Right lobe of liver (tissue), 6 donors: ENCODE data around the gene DGLUCY. TPM values are rescaled to one million over a fixed set of nuclear protein-coding genes. Genes with fewer than 3 reads are reported as not detected.

ENCODE experiments used
- ATAC-seq, 4 donors: fragments of 200-7000 bp; cut with Tn5 transposase; one replicate each; pipeline ENCODE4 v1.9.1; 2020; ENCODE audit warnings: mild to moderate bottlenecking in 4 of 4, moderate library complexity in 4 of 4
- DNase-seq, 3 donors: peaks; one replicate each; pipeline ENCODE4 v3.0.0-alpha.2; 2020
- H3K27ac ChIP-seq, 3 donors: fragments of 200-600 bp; one replicate each; pipeline ENCODE4 v1.8.0; 2022
- H3K27me3 ChIP-seq, 2 donors: fragments of 200-600 bp; one replicate each; pipeline ENCODE4 v1.8.0; 2022
- H3K36me3 ChIP-seq, 4 donors: fragments of 200-600 bp; sonication (generic) in 1 of 4; one replicate each; pipeline versions ENCODE4 v1.5.1 to v1.8.0; 2017 to 2022; ENCODE audit warnings: control low read depth in 1 of 4
- H3K4me1 ChIP-seq, 4 donors: fragments of 200-600 bp; sonication (generic) in 1 of 4; one replicate each; pipeline versions ENCODE4 v1.5.1 to v1.8.0; 2017 to 2022; ENCODE audit warnings: control low read depth in 1 of 4
- H3K4me3 ChIP-seq, 3 donors: fragments of 200-600 bp; one replicate each; pipeline ENCODE4 v1.8.0; 2022
- H3K9me3 ChIP-seq, 4 donors: fragments of 200-600 bp; sonication (generic) in 1 of 4; one replicate each; pipeline versions ENCODE4 v1.5.1 to v1.8.0; 2017 to 2022; ENCODE audit warnings: control low read depth in 1 of 4
- POLR2A ChIP-seq: fragments of 450-650 bp; IDR thresholded peaks from one replicate; pipeline ENCODE4 v1.6.1; 2017; ENCODE audit warnings: antibody characterized with exemption, mild to moderate bottlenecking
- WGBS: methylation state at CpG from one replicate; pipeline ENCODE4 v1.1.6; 2018; ENCODE audit warnings: low coverage, low lambda C conversion rate; ENCODE audit not compliant: insufficient coverage; ENCODE audit errors: missing lambda C conversion rate; 5-methylcytosine and 5-hydroxymethylcytosine counted together
- intact Hi-C, 2 donors: fragments of 100-400 bp; cut with DNase I; formaldehyde crosslinking; loops; one replicate each; pipeline versions ENCODE4 v1.11.2 to v1.14.1; 2022
- total RNA-seq, 6 experiments: library from RNA; depleted of rRNA in 2 of 6; stranded (reverse); fragments of >200 nt in 2 of 6; fragmentation: NEBNext Ultra II Directional in 3 of 6; extraction: Animal tissue kit (Norgen Biotek cat#: 25700) in 3 of 6; gene quantifications; one replicate each; pipeline versions ENCODE4 v1.1.0 to v1.2.4, GENCODE V29; 2016 to 2023
- TF ChIP-seq, protein P1 (sequence below), 4 donors: fragments of 200-600 bp in 3 of 4; fragments of 450-650 bp in 1 of 4; IDR thresholded peaks; one replicate each; pipeline versions ENCODE4 v1.5.1 to v1.8.0; 2016 to 2022; ENCODE audit warnings: antibody characterized with exemption in 4 of 4, mild to moderate bottlenecking in 2 of 4
- donor health status: DM: no; HTN: yes; CAD: no.
- donor health status: DM: no; HTN: no; CAD: no.
- donor health status: DM: no; HTN: no; CAD: no.
- donor health status: DM: no; HTN: yes; CAD: no.
- donor health status: DM: no; HTN: yes; CAD: no.

Gene DGLUCY
- total RNA-seq, 6 experiments from 2014 or later = 26.7 to 55.6 (median 39.8) TPM

DNA sequence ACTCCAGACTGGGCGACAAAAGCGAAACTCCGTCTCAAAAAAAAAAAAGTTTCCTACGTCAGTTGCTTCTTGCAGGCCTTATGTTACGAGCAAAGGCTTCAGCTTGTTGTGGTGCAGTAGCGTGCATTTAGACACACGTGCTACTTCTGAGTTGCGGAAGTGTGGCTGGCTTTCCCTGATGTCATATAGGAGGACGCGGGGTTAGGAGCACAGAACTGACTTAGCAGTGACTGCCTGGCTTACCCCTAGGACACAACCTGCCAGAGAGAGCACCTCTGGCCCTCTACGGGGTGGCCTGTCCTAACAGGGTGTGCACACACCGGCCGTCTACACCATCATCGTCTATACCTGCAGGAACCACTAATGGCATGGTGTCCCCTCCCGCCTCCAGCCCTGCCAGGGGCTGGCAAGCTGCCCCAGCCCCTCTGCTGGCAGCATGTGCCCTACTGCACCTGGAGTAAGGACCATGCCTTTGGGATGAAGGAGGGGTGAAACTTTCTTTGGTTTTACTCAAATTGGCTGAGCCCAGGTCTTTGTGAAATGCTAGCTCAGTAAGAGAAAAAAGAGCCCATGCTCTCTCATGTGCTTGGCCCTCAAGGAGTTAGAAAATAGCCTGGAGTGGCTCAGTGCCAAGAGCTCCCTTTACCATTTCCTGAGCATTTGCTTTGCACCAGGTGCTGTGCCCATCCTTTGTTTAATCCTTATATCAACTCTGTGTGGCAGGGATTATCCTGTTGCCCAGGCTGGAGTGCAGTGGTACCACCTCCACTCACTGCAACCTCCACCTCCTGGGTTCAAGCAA, 132.4 kb downstream of the DGLUCY start:
- no peak for DNase-seq
- ATAC-seq = peak in 1 of 4 donors; percentile 26
- intact Hi-C loops = no loop called here
- no peak for TF ChIP-seq POLR2A
- TF ChIP-seq, protein P1, sequence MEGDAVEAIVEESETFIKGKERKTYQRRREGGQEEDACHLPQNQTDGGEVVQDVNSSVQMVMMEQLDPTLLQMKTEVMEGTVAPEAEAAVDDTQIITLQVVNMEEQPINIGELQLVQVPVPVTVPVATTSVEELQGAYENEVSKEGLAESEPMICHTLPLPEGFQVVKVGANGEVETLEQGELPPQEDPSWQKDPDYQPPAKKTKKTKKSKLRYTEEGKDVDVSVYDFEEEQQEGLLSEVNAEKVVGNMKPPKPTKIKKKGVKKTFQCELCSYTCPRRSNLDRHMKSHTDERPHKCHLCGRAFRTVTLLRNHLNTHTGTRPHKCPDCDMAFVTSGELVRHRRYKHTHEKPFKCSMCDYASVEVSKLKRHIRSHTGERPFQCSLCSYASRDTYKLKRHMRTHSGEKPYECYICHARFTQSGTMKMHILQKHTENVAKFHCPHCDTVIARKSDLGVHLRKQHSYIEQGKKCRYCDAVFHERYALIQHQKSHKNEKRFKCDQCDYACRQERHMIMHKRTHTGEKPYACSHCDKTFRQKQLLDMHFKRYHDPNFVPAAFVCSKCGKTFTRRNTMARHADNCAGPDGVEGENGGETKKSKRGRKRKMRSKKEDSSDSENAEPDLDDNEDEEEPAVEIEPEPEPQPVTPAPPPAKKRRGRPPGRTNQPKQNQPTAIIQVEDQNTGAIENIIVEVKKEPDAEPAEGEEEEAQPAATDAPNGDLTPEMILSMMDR (IDR thresholded peaks at IDR 0.05) = no peak
- 100% methylated on average over 1 of the region's 15 CpGs for WGBS
- H3K27me3 ChIP-seq = no peaks in the 10 kb centered on the region
- no peaks in the 10 kb centered on the region for H3K9me3 ChIP-seq
- H3K4me1 ChIP-seq = no peaks in the 10 kb centered on the region
- H3K36me3 ChIP-seq = no peaks in the 10 kb centered on the region
- H3K27ac ChIP-seq = no peak overlapping the region
- no peak overlapping the region for H3K4me3 ChIP-seq

DNA sequence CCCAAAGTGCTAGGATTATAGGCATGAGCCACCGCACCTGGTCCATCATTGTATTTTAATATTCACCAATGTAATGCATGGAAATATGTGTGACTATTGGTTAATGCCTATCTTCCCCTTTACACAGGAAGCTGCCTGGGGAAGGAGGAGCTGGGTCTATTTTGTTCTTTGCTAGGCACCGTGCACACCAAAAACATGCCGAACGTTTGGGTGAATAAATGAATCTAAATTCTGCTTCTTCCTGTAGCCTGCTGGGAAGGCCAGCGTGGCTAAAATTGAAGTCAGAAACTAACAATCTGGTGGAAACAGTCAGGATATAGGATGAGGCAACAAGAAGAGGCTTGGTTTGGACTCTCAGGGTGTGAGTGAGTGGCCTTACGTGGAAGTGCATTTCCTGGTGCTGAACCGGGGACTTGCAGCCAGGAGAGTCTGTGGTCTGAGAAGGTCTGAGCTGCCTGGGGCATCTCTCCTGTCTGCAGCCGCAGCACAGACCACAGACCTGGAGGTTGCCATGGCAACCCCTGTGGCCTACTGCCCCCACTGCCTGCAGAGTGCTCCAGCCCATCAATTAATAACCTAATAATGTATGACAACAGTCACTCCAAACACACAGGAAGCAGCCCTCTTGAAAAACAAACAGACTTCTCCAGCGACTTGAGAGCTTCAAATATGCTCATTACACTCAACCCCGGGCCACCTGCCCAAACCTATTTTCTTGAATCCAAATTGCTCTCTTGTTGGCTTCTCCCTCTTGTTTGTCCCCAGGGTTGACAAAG, 136.2 kb downstream of the DGLUCY start:
- H3K4me1 ChIP-seq = peaks cover 0 to 9% (median 0%) of the 10 kb centered on the region in 4 donors
- no peaks in the 10 kb centered on the region for H3K9me3 ChIP-seq
- no peaks in the 10 kb centered on the region for H3K36me3 ChIP-seq
- peak in 2 of 4 donors; percentile 19 for ATAC-seq
- H3K27me3 ChIP-seq = no peaks in the 10 kb centered on the region
- 38% methylated on average over 7 of the region's 10 CpGs for WGBS
- DNase-seq = no peak
- no peak overlapping the region for H3K4me3 ChIP-seq
- H3K27ac ChIP-seq = no peak overlapping the region
- intact Hi-C loops = no loop called here
- no peak for TF ChIP-seq POLR2A
- TF ChIP-seq, protein P1 (IDR thresholded peaks at IDR 0.05) = no peak

DNA sequence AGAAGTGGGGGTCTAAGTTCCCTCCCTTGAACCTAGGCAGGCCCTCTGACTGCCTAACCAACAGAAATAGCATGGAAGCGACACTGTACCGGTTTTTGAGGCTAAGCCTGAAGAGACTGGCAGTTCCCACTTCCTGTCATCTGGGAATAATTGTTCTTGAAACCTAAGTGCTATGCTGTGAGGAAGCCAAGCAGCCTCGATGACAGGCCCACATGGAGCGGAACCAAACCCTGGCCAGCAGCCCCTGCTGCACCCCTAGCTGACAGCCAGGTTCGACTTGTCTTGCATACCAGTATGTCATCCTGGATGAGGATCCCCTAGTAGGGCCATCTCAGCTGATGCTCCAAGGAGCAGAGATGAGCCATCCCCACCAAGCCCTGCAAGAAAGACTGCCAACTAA, 137.0 kb downstream of the DGLUCY start:
- TF ChIP-seq POLR2A = no peak
- TF ChIP-seq, protein P1 (IDR thresholded peaks at IDR 0.05) = no peak
- Histone ChIP-seq H3K4me3 (no peak overlapping the region), H3K4me1 (peaks cover 0 to 9% (median 0%) of the 10 kb centered on the region in 4 donors), H3K36me3 (no peaks in the 10 kb centered on the region), H3K9me3 (no peaks in the 10 kb centered on the region), H3K27ac (no peak overlapping the region), H3K27me3 (no peaks in the 10 kb centered on the region)
- intact Hi-C loops = no loop called here
- DNase-seq = no peak
- ATAC-seq = no peak
- 74% methylated on average over 3 of the region's 5 CpGs for WGBS

DNA sequence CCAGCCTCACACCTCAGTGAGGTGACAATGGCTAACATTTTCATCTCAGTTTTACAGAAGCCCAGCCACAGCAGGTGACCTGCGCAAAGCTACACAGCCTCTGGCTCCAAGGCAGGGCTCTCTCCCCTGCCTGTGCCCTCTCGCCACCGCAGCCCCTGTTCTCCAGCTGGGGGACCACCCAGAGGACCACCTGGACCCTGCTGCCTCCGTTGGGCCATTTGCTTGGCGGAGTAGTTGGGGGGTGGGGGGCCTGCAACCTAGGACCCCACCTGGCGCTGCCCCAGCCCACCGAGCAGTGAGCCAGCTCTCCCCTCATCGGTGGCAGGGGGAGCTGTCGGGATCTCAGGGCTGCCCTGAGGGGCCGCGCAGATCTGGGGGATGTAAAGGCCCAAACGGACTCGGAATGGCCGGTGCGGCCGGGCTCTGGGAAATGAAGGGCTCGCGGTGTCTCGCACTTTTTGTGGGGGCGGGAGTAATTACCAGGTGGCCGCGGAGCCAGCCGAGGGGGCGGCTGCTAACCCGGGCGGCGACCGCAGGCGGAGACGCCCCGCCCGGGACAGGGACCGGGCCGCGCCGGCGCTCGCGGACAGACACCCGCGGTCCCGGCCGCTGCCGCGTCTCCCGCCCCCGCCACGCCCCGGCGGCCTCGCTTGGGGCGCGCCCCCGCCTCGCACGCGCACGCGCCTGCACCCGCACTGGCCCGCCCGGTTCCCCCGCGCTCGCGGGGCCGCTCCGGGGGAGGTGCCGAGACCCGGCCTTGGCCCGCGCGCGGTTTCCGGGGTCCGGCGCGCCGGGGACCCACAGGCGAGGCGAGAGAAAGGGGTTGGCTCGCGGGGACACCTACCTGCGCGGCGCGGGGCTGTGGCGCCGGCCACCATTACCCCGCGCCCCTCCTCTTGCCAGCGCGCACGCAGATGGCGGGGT, 139.3 kb downstream of the DGLUCY start:
- no peaks in the 10 kb centered on the region for H3K9me3 ChIP-seq
- no peak for TF ChIP-seq POLR2A
- TF ChIP-seq, protein P1 (IDR thresholded peaks at IDR 0.05) = no peak
- intact Hi-C loops = no loop called here
- H3K27me3 ChIP-seq = no peaks in the 10 kb centered on the region
- DNase-seq (peak in 1 of 3 donors; percentile 47), ATAC-seq (peak; percentile 76 to 85 (median 82))
- WGBS = 0% methylated on average over 6 of the region's 95 CpGs
- H3K27ac ChIP-seq = no peak overlapping the region
- peaks cover 0 to 9% (median 0%) of the 10 kb centered on the region in 4 donors for H3K4me1 ChIP-seq
- H3K36me3 ChIP-seq = no peaks in the 10 kb centered on the region
- H3K4me3 ChIP-seq = peak overlapping the region; percentile 49 to 59 (median 50)
